ENCODE results near the gene DGCR2.
"Not testable (repeated sequence)": the region's sequence is repeated elsewhere in the genome, so short reads cannot be mapped to it uniquely, and the experiment has no call there.

The DGCR2 gene

DNA sequence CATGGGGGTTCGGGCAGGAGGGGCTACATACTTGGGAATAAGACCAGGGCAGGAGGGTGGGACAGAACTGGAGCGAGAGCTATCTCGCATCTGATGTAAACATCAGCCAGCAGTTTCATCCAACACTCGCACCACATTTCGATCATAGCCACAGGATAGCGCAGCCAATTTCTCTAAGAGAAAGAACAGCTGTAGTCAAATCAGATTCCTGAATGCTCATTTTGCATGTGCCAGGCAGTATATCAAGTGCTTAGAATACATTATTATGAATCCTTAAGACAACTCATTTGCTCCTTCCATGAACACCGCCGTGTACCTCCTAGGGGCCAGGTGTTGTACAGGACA is 14.5 kb downstream of the DGCR2 start:
- DNase-seq = peak in 2 of 3 experiments; percentile 1 to 36

DNA sequence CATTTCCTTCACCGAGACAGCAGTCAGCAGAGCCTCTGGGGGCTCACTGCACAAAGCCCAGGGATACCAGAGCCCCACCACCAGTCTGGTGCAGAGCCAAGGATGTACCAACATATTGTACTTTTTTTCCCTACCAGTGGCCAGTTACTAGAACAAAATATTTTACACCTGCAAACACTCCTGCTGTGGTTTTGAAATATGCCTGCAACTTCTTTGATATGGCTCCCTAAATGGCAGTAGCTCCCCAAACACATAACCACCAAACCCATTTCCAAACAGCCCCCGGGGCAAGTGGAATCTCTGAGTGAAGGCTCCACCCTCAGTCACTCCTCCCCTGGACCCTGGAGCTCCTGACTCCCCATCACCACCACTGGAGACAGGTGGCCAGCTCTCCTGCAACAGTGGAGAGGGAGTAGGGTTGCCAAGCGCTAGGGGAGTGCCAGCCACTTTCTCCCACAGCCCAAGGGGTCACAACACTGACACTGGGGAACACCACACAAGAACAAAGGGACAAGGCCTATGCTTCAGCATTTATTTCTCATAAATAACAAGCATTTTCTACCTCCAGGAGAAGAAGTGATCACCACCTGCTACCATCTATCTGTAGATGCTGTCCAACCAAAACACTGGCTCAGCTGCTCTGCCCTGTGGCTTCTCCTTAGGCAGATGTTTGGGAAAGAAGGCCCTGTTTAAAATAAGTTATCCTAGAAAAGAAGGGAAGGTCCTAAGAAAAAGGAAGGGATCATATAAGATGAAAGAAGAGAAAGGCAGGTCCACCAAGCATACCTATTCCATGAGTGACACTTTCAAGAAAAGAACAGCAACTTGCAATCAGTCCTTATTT is 15.1 kb downstream of the DGCR2 start:
- no peak for DNase-seq

DNA sequence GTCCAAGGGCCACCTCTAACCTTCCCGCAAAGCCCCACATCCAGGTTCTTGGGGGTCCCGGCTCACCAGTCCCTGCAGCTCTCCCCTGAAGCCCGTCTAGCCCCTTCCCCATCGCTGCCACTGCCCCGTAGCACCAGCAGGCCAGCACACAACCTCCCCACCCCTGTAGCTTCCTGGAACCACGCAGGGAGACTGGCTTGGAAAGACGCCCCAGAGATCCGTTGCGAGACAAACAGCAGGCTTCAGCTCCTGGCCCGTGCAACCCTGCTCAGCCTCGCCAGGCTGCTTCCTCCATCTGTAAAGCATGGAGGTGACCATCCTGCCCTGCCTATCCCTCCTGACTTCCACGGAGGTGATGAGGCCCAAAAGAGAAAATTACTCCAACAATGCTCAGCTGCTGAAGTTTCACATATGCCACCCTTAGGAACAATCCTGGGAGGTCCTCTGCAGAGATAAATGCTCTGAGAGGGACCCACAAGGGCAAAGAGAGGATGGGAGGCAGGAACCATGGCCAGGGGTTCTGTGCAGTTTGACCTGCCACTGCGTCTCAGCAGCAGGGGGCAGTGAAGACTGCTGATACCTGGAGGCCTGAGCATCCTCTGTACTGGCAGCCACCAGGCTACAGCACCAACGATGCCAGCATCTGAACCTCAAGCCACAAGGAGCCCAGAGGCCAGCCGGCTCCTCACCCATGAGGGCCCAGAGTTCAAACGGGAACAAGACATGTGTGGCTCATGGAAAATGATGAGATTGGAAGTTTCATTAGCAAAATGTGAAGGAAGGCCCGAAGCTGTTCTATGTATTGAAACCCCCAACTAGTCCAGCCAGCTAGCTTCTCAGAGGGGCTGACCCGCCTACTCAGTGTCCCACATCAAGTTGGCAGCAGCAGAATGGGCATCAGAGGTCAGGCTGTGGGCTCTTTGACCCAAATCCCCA is 16.1 kb downstream of the DGCR2 start:
- DNase-seq = no peak

DNA sequence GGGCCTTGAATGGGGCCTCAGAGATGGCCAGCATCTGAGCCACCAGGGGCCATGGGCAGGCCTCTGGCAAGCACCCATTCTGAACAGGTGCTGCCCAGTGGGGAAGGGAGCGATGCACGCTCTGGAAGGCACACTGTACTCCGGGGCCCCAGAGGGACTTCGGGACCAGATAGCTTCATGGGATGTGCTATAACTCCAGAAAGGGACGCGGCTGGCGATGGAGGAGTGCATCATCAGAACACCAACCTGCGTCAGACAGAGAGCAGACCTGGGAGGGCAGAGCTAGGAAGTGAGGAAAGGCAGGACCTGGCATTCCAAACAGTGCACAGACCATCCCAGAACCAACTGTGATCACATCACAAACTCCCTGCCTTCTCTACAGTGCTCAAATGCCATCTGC is 16.8 kb downstream of the DGCR2 start:
- DNase-seq = no peak

DNA sequence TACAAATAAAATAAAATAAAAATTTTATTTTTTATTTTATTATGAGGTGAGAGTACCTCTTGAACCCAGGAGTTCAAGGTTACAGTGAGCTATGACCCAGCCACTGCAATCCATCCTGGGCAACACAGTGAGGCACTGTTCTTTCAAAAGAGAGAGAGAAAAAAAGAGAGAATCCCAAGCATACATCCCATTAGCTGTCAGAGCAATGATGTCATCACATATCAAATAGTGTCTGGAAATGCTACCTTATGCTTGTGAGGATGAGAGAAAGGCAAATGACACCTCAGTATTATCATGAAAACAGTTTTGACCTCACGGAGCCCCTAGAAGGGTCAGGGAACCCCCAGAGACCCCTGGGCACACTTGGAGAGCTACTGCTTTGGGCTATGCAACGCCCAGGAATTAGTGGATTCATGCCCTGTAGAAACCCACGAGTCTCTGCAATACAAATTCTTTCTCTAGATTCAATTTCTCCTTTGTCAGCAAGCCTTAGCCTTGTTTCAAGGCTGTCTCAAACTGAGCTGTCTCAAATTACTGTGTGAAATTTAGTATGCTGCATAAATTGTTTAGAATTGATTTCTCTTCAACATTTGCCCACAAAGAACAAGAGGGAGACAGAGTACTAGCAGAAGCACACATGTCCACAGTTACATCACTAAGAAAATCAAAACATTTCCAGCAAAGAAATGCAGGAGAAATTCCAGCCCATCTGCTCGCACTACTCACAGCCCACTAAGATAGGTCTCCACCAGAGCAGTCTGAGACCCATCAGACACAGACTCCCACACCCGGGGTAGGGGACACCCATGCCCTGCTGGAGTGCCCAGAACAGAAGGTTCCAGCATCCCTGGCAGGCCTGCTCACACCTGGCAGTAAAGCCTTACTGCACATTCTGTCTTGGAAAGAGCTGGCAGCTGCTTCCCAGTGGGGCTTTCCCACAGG is 18.1 kb downstream of the DGCR2 start:
- no peak for DNase-seq

DNA sequence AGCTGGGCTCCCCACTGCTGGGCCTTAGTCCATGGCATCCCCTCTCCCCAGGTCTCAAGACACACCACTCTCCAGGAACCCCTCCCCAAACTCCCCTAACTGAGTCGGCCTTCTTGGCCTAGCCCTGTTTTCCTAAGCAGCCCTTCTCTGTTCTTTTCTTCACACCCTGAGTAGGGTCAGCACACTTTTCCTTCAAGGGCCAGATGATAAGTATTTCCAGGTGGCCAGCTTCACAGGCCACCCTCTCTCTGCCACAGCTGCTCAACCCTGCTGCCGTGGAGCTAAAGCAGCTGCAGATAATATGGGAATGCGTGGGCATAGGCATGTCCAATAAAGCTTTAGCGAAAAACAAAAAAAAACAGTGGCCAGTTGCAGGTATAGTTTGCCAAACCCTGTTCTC is 24.1 kb downstream of the DGCR2 start:
- no peak for DNase-seq

DNA sequence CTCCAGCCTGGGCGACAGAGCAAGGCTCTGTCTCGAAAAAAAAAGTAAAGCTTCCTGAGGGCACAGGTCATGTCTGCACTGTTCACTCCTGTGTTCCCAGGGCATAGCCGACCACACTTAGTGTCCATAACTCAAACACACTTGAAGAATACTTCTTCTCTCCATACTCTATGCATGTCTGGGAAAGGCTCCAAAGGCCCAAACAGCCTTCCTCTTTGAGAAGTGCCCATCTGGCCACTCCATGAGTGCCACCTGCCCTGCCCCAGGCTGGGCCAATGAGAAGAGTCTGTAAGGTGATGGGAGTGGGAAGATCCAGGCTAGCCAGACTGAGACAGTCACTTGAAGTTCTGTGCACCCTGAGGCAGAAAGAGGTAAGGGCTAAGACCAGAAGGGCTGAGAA is 24.7 kb downstream of the DGCR2 start:
- DNase-seq = no peak

DNA sequence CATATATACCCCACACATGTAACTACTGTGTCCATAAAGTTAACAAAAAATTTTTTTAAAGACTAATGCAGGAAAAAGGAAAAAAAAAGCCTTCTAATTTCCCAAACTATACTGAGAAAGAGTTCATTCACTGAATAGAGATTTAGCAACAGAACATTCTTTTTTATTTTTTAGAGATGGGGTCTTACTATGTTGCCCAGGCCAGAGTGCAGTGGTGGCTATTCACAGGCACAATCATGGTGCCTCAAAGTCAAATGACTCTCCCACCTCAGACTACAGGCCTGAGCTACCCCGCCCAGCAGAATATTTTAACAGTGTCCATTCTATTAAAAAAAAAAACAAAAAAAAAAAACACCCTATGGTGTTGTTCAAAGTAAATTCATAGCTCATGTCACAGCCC is 25.7 kb downstream of the DGCR2 start:
- no peak for DNase-seq

DNA sequence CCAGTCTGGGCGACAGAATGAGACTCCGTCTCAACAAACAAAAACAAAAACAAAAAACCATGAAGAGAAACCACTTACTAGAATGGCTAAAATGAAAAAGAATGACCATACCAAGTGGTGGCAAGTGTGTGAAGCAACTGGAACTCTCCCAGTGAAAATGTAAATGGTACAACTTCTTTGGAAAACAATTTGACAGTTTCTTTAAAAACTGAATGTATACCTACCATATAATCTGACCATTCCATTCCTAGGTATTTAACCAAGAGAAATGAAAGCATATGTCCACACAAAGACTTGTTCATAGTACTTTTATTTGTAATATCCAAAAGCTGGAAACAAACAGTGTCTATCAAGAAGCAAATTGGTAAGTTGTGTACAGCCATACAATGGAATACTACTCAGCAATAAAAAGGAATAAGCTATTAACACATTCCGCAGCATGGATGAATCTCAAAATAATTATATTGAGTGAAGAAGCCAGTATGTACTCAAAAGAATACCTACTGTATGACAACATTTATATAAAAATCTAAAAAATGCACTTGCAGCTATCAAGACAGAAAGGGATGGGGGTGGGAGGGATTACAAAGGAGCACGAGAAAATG is 27.7 kb downstream of the DGCR2 start:
- no peak for DNase-seq

DNA sequence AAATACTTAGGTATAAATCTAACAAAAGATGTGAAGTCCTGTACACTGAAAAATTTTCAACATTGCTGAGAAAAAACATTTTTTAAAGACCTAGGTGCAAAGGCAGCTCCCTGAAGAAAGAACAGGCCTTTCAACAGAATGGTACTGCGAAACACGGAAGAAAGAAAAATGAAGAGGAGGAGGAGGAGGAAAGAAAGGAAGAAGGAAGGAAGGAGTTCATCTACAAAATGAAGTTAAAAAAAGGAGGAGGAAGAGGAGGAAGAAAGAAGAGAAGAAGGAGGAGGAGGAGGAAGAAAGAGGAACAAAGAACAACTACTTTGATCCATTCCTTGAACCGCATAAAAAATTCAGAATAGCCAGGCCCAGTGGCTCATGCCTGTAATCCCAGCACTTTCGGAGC is 29.5 kb downstream of the DGCR2 start:
- DNase-seq = no peak

DNA sequence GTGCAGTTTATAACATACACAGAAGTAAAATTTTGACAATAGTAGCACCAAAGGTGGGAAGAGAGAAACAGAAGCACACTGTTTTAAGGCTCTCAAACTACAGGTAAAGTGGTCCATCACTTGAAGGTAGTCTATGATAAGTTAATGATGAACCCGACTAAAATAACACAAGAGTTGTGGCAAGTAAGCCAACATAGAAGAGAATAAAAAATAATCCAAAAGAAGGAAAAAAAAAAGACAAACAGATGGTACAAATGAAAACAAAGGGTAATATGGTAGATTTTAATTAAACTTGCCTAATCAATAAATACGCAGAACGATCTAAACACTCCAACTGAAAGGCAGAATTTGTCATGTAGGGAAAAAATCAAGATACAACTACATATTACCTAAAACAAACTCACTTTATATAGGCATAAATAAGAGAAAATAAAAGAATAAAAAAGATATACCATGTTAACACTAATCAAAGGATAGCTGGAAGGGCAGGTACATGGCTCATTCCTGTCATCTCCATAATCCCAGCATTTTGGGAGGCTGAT is 31.6 kb downstream of the DGCR2 start:
- DNase-seq = no peak

DNA sequence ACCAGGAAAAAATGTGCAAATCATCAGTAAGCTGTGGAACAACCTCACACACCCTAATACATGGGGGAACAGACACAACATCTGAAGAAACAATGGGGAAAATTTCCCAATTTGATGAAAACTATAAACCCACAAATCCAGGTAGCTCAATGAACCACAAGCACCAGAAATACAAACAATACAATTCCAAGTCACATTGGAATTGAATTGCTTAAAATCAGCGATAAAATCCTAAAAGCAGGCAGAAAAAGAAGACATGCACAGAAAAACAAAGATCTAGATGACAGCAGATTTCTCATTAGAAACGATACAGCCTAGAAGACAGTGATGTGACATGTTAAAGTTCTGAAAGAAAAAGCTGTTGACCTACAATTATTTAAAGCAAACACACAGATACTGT is 32.0 kb downstream of the DGCR2 start:
- DNase-seq = no peak

DNA sequence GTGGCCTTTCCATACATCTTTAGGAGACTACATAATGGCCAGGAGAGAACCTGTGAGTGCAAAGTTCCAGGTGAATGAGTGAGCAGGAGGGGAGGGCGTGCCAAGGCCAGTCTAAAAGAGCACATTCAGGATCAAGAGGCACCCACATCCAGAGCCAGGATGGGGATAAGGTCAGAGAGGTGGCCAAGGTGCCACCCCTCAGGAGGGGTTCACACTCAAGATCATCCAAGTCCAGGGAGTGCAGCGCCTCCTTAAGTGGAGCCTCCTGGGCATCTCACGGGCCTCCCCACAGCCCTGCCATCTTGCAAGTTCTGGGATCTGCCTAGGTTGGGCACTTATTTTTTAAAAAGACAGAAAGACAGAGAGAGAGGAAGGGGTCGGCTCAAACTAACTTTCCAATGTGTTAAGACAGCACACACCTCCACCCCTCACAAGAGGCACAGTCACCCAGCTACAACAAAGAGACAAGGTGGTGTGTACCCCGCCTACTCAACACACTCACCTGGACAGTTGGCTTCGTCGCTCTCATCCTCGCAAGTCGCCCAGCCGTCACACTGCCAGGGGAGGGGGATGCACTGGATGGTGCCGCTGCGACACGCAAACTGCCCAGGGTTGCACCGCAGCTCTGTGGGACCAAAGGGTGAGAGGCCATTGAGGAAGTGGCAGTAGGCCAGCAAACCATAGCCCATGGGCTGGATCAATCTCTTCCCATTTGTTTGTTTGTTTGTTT is 33.2 kb downstream of the DGCR2 start:
- DNase-seq = no peak

DNA sequence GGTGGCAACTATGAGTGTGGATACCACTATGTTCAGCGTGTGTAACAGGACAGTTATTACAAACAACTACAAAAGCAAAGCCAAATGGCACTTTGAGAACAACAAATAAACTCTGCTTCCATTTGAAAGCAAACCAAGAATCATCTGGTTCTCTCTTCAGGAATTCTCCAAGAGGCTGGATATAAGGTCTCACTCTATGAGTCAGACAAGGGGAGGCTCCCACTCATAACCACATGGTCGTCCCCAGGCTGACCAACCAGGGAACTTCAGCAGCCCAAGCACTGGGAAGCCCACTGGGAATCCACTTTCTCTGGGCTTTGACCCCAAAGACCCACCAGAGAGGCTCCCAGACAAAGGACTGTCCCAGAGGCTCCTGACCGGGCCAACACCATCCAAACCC is 35.3 kb downstream of the DGCR2 start:
- no peak for DNase-seq

DNA sequence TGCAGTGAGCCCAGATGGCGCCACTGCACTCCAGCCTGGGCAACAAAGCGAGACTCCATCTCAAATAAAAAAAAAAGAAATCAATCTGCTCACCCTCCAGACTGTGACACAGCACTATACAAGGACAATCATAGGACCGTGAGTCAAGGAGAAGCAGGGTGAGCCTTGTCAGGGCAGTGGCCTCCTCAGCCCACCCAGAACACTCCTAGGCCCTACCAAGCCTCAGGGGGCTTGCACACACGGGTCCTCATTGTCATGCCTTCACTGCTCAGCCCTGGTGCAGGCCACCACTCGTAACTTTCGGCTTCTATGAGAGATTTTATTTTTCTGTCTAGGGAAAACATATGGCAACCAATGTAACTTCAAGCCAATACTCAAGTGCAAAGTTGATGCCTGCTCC is 35.8 kb downstream of the DGCR2 start:
- no peak for DNase-seq

DNA sequence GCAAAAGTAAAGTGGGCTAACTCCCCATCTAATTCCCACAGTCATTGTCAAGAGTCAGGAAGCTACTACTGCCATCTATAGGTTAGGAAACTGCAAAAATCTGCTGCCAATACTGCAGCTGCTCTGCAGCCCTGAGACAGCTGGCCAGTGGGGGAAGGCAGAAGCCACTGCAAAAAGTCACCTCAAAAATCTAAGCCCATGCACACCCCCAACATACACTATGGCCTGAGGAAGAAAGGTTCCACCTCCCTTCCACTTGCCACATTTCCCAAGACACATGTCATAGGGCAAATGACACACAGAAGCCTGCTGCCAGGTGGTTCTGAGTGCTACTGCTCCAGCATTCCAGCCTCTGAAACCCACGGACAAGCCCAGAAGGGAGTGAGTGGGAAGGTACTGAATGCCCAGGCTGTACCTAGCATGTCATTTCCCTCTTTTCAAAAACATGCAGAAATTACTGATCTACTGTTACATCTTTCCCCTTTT is 36.9 kb downstream of the DGCR2 start:
- peak in 1 of 3 experiments; percentile 4 for DNase-seq

DNA sequence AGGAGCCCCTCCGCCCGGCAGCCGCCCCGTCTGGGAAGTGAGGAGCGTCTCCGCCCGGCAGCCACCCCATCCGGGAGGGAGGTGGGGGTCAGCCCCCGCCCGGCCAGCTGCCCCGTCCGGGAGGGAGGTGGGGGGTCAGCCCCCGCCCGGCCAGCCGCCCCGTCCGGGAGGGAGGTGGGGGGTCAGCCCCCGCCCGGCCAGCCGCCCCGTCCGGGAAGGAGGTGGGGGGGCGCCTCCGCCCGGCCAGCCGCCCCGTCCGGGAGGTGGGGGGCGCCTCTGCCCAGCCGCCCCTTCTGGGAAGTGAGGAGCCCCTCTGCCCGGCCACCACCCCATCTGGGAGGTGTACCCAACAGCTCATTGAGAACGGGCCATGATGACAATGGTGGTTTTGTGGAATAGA is 37.6 kb downstream of the DGCR2 start:
- DNase-seq = not testable (repeated sequence)

DNA sequence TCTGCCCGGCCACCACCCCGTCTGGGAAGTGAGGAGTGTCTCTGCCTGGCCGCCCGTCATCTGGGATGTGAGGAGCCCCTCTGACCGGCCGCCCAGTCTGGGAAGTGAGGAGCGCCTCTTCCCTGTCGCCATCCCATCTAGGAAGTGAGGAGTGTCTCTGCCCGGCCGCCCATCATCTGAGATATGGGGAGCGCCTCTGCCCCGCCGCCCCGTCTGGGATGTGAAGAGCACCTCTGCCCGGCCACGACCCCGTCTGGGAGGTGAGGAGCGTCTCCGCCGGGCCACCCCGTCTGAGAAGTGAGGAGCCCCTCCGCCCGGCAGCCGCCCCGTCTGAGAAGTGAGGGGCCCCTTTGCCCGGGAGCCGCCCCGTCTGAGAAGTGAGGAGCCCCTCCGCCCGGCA is 38.1 kb downstream of the DGCR2 start:
- DNase-seq = not testable (repeated sequence)

DNA sequence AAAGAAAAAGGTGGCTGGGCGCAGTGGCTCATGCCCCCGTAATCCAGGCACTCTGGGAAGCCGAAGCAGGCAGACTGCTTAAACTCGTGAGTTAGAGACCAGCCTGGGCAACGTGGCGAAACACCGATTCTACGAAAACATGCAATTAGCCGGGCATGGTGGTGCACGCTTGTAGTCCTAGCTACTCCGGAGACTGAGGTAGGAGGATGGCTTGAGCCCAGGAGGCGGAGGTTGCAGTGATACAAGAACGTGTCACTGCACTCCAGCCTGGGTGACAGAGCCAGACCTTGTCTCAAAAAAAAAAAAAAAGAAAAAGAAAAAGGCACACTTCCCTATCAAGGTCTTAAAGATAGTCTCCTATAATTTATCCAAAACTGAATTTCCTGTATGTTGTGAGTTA is 39.4 kb downstream of the DGCR2 start:
- DNase-seq = no peak

DNA sequence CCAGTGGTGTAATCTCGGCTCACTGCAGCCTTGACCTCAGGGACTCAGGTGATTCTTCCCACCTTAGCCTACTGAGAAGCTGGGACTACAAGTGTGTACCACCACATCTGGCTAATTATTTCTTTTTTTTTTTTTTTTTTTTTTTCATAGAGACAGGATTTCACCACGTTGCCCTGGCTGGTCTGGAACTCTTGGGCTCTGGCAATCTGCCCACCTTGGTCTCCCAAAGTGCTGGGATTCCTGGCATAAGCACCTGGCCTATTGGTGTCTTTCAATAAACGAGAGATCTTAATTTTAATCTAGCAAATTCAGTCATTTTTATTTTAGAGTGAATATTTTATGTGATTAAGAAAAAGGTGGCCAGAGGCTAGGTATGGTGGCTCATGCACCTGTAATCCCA is 40.1 kb downstream of the DGCR2 start:
- DNase-seq = no peak

DNA sequence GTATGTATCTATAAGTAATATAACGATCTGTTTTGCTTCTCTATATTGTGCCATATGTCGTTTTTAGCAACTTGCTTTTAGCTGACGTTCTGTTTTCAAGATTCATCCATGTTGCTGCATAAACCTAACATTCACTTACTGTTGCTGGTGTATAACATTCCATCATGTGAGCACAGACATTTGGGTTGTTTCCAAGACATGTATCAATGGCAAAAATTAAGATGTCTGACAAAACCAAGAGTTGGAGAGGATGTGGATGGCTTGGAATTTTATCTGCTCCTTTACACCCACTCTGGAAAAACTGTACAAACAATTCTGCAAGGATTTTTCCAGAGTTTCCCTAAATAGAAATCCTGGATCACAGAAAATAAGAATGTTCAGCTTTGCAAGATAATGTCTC is 40.9 kb downstream of the DGCR2 start:
- DNase-seq = no peak
